AG09319 (cell line): ENCODE measurements around the gene PPP2R5C.

Experiments used
- DNase-seq: peaks from one replicate; pipeline ENCODE4 v3.0.0-alpha.2; 2010; ENCODE audit warnings: low read depth; ENCODE audit errors: extremely low read depth
- CTCF ChIP-seq: IDR thresholded peaks from 2 replicates; pipeline ENCODE4 v1.5.1; 2011; ENCODE audit warnings: low read depth, mild to moderate bottlenecking, inconsistent platforms, low read length, moderate library complexity

Gene PPP2R5C

GRCh38 chr14:101867854-101868253, 106.3 kb downstream of the PPP2R5C start:
- DNase-seq, result no peak
- no peak for TF ChIP-seq CTCF

- DNase-seq, result no peak
Measured at GRCh38 chr14:101869217-101869616, 107.7 kb downstream of the PPP2R5C start.

GRCh38 chr14:101870273-101870939, 108.9 kb downstream of the PPP2R5C start:
- TF ChIP-seq CTCF, result no peak
- DNase-seq, result no peak

More at GRCh38 chr14:101869217-101869616, 107.7 kb downstream of the PPP2R5C start:
- no peak for TF ChIP-seq CTCF

- TF ChIP-seq CTCF, result no peak
- DNase-seq, result no peak
Measured at GRCh38 chr14:101872346-101872745, 110.8 kb downstream of the PPP2R5C start.

GRCh38 chr14:101873076-101873825, 111.7 kb downstream of the PPP2R5C start:
- DNase-seq, result no peak
- TF ChIP-seq CTCF, result no peak

GRCh38 chr14:101873991-101874390, 112.5 kb downstream of the PPP2R5C start:
- no peak for DNase-seq
- no peak for TF ChIP-seq CTCF

GRCh38 chr14:101875041-101875726, 113.7 kb downstream of the PPP2R5C start:
- no peak for DNase-seq
- no peak for TF ChIP-seq CTCF
